Mesendoderm (in vitro differentiated cells): ENCODE measurements around the gene ZSCAN23.
"Not testable (repeated sequence)": the region's sequence is repeated elsewhere in the genome, so short reads cannot be mapped to it uniquely, and the experiment has no call there.

Experiments used
- DNase-seq: peaks from one replicate; pipeline ENCODE4 v3.0.0; 2013
- H2AK5ac ChIP-seq: 2 replicates; pipeline ENCODE4 v1.6.1; 2013; ENCODE audit warnings: low read length, inconsistent platforms
- H2BK120ac ChIP-seq: 2 replicates; pipeline ENCODE4 v1.6.1; 2013; ENCODE audit warnings: low read depth, mild to moderate bottlenecking, low read length, moderate library complexity, mixed read lengths
- H2BK15ac ChIP-seq: replicated peaks from 2 replicates; pipeline ENCODE4 v1.6.1; 2013; ENCODE audit warnings: low read depth, mild to moderate bottlenecking, moderate library complexity
- H2BK5ac ChIP-seq: 2 replicates; pipeline ENCODE4 v1.6.1; 2013; ENCODE audit warnings: low read length, inconsistent platforms
- H3K18ac ChIP-seq: 2 replicates; pipeline ENCODE4 v1.6.1; 2013; ENCODE audit warnings: mild to moderate bottlenecking, low read length, mixed read lengths
- H3K23ac ChIP-seq: one replicate; pipeline ENCODE4 v1.6.1; 2013; ENCODE audit warnings: low read length
- H3K27ac ChIP-seq: 2 replicates; pipeline ENCODE4 v1.5.1; 2013; ENCODE audit warnings: low read depth, mild to moderate bottlenecking, inconsistent platforms, low read length, moderate library complexity
- H3K27me3 ChIP-seq: 2 replicates; pipeline ENCODE4 v1.6.1; 2013; ENCODE audit warnings: low read length, control low read depth, mild to moderate bottlenecking, inconsistent platforms; ENCODE audit not compliant: insufficient read depth, poor library complexity
- H3K36me3 ChIP-seq: 2 replicates; pipeline ENCODE4 v1.6.1; 2013; ENCODE audit warnings: low read length, inconsistent platforms; ENCODE audit not compliant: control insufficient read depth, insufficient read depth
- H3K4ac ChIP-seq: one replicate; pipeline ENCODE4 v1.6.1; 2013; ENCODE audit warnings: low read depth, mild to moderate bottlenecking, low read length, moderate library complexity
- H3K4me1 ChIP-seq: 2 replicates; pipeline ENCODE4 v1.6.1; 2013; ENCODE audit warnings: low read depth, low read length, inconsistent platforms; ENCODE audit not compliant: control insufficient read depth
- H3K4me2 ChIP-seq: 2 replicates; pipeline ENCODE4 v1.6.1; 2013; ENCODE audit warnings: low read length
- H3K4me3 ChIP-seq: 2 replicates; pipeline ENCODE4 v1.5.1; 2013; ENCODE audit warnings: mild to moderate bottlenecking, low read length
- H3K56ac ChIP-seq: one replicate; pipeline ENCODE4 v1.6.1; 2013; ENCODE audit warnings: low read length
- H3K79me1 ChIP-seq: 2 replicates; pipeline ENCODE4 v1.6.1; 2013; ENCODE audit warnings: low read length, inconsistent platforms
- H3K79me2 ChIP-seq: 2 replicates; pipeline ENCODE4 v1.6.1; 2013; ENCODE audit warnings: mild to moderate bottlenecking, low read length; ENCODE audit not compliant: control insufficient read depth, insufficient read depth
- H3K9ac ChIP-seq: 2 replicates; pipeline ENCODE4 v1.6.1; 2013; ENCODE audit warnings: low read length, inconsistent platforms
- H4K5ac ChIP-seq: one replicate; pipeline ENCODE4 v1.6.1; 2013; ENCODE audit warnings: low read length
- H4K8ac ChIP-seq: one replicate; pipeline ENCODE4 v1.6.1; 2013; ENCODE audit warnings: low read depth, mild to moderate bottlenecking, control low read depth, low read length, moderate library complexity
- WGBS: extraction: QIAGEN DNeasy Blood & Tissue Kit; methylation state at CpG from one replicate; pipeline ENCODE4 v1.1.7; 2013; ENCODE audit warnings: low lambda C conversion rate, missing lambda C conversion rate; ENCODE audit not compliant: insufficient coverage; ENCODE audit errors: extremely low coverage; 5-methylcytosine and 5-hydroxymethylcytosine counted together

The ZSCAN23 gene

DNA sequence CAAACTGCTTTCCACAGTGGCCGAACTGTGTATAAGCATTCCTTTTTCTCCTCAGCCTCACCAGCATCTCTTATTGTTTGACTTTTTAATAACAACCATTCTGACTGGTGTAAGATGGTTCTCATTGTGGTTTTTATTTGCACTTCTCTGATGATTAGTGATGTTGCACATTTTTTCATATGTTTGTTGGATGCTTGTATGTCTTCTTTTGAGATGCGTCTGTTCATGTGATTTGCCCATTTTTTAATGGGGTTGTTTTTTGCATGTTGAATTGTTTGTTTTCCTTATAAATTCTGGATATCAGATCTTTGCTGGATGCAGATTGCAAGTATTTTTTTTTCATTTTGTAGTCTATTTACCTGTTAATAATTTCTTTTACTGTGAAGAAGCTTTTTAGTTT lies 32.5 kb downstream of the ZSCAN23 start:
- Histone ChIP-seq H3K36me3 (no peaks in the 10 kb centered on the region), H3K27ac (no peak overlapping the region), H3K4me3 (no peak overlapping the region), H3K4me2 (no peak overlapping the region), H3K79me2 (no peaks in the 10 kb centered on the region), H3K23ac (no peak overlapping the region), H3K9ac (no peak overlapping the region), H3K4me1 (no peaks in the 10 kb centered on the region), H3K4ac (no peak overlapping the region), H4K8ac (no peak overlapping the region), H2AK5ac (no peak overlapping the region), H2BK120ac (no peak overlapping the region), H4K5ac (no peak overlapping the region), H3K56ac (no peak overlapping the region), H3K79me1 (no peaks in the 10 kb centered on the region), H2BK5ac (no peak overlapping the region), H3K18ac (no peak overlapping the region), H2BK15ac (no peak overlapping the region), H3K27me3 (no peaks in the 10 kb centered on the region)
- no CpG with 5 or more reads among the region's 2 CpGs for WGBS
- no peak for DNase-seq

DNA sequence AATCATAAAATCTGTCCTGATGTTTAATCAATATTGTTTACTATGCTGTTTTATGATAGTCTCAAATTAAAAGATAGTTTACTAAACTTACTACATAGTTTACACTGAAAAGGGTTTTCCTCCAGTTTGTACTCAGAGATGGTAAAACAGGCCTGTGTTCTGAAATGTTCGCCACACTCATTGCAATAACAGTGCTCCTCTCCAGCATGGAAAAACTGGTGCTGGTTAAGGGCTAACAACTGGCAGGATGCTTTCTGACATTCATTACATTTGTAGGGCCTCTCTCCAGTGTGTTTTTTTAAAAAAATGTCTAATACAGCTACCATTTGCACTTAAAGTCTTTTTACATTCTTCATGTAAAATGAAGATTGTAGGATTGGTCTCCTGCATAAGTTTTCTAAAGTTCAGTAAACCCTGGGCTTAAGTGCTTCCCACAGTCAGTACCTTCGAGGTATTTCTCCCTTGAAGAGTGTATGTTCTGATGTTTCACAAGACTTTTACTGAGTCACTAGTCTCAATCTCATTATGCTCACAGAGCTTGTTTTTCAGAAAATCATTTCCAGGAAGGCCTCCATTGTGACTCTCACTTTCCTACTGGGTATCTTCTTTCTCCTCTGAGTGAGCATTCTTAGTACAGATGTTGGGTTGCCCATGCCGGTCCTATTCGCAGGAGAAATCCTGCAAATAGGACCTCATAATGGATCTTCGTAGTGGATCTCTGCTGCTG lies 35.1 kb downstream of the ZSCAN23 start:
- no peak for DNase-seq
- no peak overlapping the region for H3K18ac ChIP-seq
- no peak overlapping the region for H3K27ac ChIP-seq
- no peaks in the 10 kb centered on the region for H3K36me3 ChIP-seq
- H4K8ac ChIP-seq: no peak overlapping the region
- H3K56ac ChIP-seq: no peak overlapping the region
- H3K27me3 ChIP-seq: no peaks in the 10 kb centered on the region
- no peak overlapping the region for H3K4me3 ChIP-seq
- no peak overlapping the region for H2AK5ac ChIP-seq
- H3K79me2 ChIP-seq: no peaks in the 10 kb centered on the region
- H3K4me1 ChIP-seq: no peaks in the 10 kb centered on the region
- H4K5ac ChIP-seq: no peak overlapping the region
- H3K4me2 ChIP-seq: no peak overlapping the region
- WGBS: no CpG with 5 or more reads among the region's 5 CpGs
- H3K4ac ChIP-seq: no peak overlapping the region
- no peak overlapping the region for H3K9ac ChIP-seq
- no peak overlapping the region for H2BK15ac ChIP-seq
- H3K23ac ChIP-seq: no peak overlapping the region
- no peak overlapping the region for H2BK120ac ChIP-seq
- H3K79me1 ChIP-seq: no peaks in the 10 kb centered on the region
- H2BK5ac ChIP-seq: no peak overlapping the region

DNA sequence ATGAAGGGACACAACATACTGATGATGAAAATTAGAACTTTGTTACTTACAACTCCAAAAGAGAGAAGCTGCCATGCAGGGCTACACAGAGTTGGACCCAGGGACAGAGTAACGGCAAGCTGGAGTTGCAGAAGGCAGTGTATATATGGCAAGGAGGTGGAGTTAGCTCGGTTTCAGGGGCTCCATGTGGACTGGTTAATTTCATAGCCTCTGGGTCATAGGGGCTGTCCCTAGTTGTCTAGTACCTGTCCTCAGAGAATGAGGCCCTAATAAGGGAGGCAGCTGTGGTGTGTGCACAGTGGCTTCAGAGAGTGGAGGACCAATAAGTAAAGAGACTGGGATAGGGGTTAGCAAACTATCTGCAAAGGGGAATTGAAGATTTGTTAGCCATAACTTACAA lies 35.9 kb downstream of the ZSCAN23 start:
- Histone ChIP-seq H3K79me1 (no peaks in the 10 kb centered on the region), H2AK5ac (no peak overlapping the region), H4K8ac (no peak overlapping the region), H4K5ac (no peak overlapping the region), H3K4me3 (no peak overlapping the region), H3K27ac (no peak overlapping the region), H3K9ac (no peak overlapping the region), H3K4ac (no peak overlapping the region), H3K36me3 (no peaks in the 10 kb centered on the region), H3K27me3 (no peaks in the 10 kb centered on the region), H3K56ac (no peak overlapping the region), H3K4me1 (no peaks in the 10 kb centered on the region), H3K18ac (no peak overlapping the region), H3K23ac (no peak overlapping the region), H2BK15ac (no peak overlapping the region), H2BK5ac (no peak overlapping the region), H2BK120ac (no peak overlapping the region), H3K4me2 (no peak overlapping the region), H3K79me2 (no peaks in the 10 kb centered on the region)
- WGBS: no CpG with 5 or more reads among the region's 2 CpGs
- DNase-seq: no peak

DNA sequence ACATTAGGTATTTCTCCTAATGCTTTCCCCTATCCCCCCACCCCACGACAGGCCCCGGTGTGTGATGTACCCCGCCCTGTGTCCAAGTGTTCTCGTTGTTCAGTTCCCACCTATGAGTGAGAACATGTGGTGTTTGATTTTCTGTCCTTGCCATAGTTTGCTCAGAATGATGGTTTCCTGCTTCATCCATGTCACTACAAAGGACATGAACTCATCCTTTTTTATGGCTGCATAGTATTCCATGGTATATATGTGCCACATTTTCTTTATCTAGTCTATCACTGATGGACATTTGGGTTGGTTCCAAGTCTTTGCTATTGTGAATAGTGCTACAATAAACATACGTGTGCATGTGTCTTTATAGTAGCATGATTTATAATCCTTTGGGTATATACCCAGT lies 39.4 kb downstream of the ZSCAN23 start:
- not testable (repeated sequence) for H3K9ac ChIP-seq, H4K8ac ChIP-seq, H2BK15ac ChIP-seq, H3K79me2 ChIP-seq, H2BK5ac ChIP-seq, DNase-seq, H3K4ac ChIP-seq, H3K18ac ChIP-seq, H3K4me3 ChIP-seq, H3K79me1 ChIP-seq, H2AK5ac ChIP-seq, H3K27ac ChIP-seq, H3K36me3 ChIP-seq, H3K4me2 ChIP-seq, H3K4me1 ChIP-seq, H3K23ac ChIP-seq, H2BK120ac ChIP-seq, H4K5ac ChIP-seq, H3K56ac ChIP-seq, H3K27me3 ChIP-seq
- WGBS: no CpG with 5 or more reads among the region's 5 CpGs

DNA sequence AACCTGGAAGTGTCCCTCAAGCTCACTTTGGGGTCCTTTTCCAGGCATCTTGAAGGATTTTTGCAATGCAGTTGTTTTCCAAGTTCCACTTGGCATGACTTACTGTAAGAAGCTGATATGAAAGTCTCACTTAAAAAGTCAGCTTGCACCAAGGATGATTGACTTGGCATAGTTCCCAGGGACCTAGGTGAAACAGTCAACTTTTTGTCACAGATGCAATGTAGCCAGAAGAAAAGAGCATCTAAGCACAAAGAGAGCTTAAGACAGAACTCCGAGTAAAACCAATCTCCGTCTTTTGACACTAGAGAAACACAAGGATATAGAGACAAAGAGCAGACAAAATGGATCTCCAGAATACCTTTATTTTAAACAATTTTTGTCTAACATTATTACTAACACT lies 41.1 kb downstream of the ZSCAN23 start:
- no peak overlapping the region for H3K4me2 ChIP-seq
- no peak overlapping the region for H3K4me3 ChIP-seq
- H3K27ac ChIP-seq: no peak overlapping the region
- no peak overlapping the region for H3K4ac ChIP-seq
- peaks cover 12% of the 10 kb centered on the region for H3K79me2 ChIP-seq
- H3K18ac ChIP-seq: no peak overlapping the region
- H3K36me3 ChIP-seq: no peaks in the 10 kb centered on the region
- H2BK120ac ChIP-seq: no peak overlapping the region
- H3K4me1 ChIP-seq: peaks cover 3% of the 10 kb centered on the region
- no peak overlapping the region for H3K9ac ChIP-seq
- no peak for DNase-seq
- H2BK5ac ChIP-seq: no peak overlapping the region
- H4K8ac ChIP-seq: no peak overlapping the region
- no peak overlapping the region for H3K23ac ChIP-seq
- no CpG with 5 or more reads among the region's 2 CpGs for WGBS
- H2AK5ac ChIP-seq: no peak overlapping the region
- peaks cover 2% of the 10 kb centered on the region for H3K27me3 ChIP-seq
- no peak overlapping the region for H3K56ac ChIP-seq
- H4K5ac ChIP-seq: no peak overlapping the region
- H2BK15ac ChIP-seq: no peak overlapping the region
- peaks cover 6% of the 10 kb centered on the region for H3K79me1 ChIP-seq

DNA sequence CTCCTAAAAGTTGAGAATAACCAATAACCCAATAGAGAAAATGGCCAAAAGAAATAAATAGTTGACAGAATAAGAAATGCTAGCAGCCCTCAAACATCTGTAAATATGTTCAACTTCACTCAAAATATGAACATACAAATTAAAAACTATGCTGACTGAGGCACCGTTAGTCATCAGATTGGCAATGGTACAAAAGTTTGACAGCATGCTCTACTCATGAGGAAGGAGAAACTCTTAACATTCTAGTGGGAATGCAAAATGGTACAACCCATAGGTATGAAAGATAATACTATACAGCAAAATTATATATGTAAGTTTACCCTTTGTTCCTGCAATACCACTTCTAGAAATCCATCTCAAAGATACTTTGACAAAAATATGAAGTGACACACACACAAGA lies 42.1 kb downstream of the ZSCAN23 start:
- Histone ChIP-seq H3K36me3 (no peaks in the 10 kb centered on the region), H3K56ac (no peak overlapping the region), H2BK15ac (no peak overlapping the region), H3K4me2 (no peak overlapping the region), H2BK5ac (no peak overlapping the region), H2AK5ac (no peak overlapping the region), H3K9ac (no peak overlapping the region), H3K4me3 (no peak overlapping the region), H3K79me2 (peaks cover 21% of the 10 kb centered on the region), H3K18ac (no peak overlapping the region), H2BK120ac (no peak overlapping the region), H4K8ac (no peak overlapping the region), H3K4ac (no peak overlapping the region), H4K5ac (no peak overlapping the region), H3K79me1 (peaks cover 8% of the 10 kb centered on the region), H3K4me1 (peaks cover 5% of the 10 kb centered on the region), H3K27me3 (peaks cover 2% of the 10 kb centered on the region), H3K27ac (no peak overlapping the region), H3K23ac (no peak overlapping the region)
- DNase-seq: no peak
- no CpG with 5 or more reads among the region's 1 CpG for WGBS
